Panc1 (cell line): ENCODE data around the gene SLC35D3. TPM values are rescaled to one million over a fixed set of nuclear protein-coding genes. Genes with fewer than 3 reads are reported as not detected.

Source experiments
- ATAC-seq: fragments of 200-7000 bp; cut with Tn5 transposase; 2 replicates; pipeline ENCODE4 v1.9.1; 2020; ENCODE audit warnings: mild to moderate bottlenecking, moderate library complexity
- BruUV-seq: library from RNA; stranded (reverse); fragments of 400-500 nt; replicated peaks from 2 replicates; lab custom pipeline; 2021; lab: Mats Ljungman, UMichigan
- CTCF ChIA-PET: fragments of 300-600 bp; sonication (Branson Sonifier 250); formaldehyde crosslinking; loops from one replicate; lab custom pipeline; 2022; ENCODE audit warnings: antibody characterized with exemption; lab: Charles Lee
- POLR2A ChIA-PET: fragments of 300-600 bp; sonication (Branson Sonifier 250); formaldehyde crosslinking; loops from one replicate; lab custom pipeline; 2022; ENCODE audit warnings: antibody characterized with exemption; lab: Charles Lee
- DNase-seq: peaks from one replicate; pipeline ENCODE4 v3.0.0-alpha.2; 2010; ENCODE audit warnings: low read depth, low spot score
- H3K27ac ChIP-seq: 2 replicates; pipeline ENCODE4 v1.5.1; 2011; ENCODE audit warnings: mild to moderate bottlenecking, low read length, inconsistent platforms
- H3K27me3 ChIP-seq: fragments of 200-500 bp; sonication (Bioruptor generic); 2 replicates; pipeline ENCODE4 v1.6.0; 2014; ENCODE audit warnings: low read length, inconsistent platforms; ENCODE audit not compliant: control insufficient read depth, insufficient read depth
- H3K36me3 ChIP-seq: fragments of 200-500 bp; sonication (Bioruptor generic); 2 replicates; pipeline ENCODE4 v1.5.1; 2014; ENCODE audit warnings: inconsistent platforms, mild to moderate bottlenecking, low read length, moderate library complexity; ENCODE audit not compliant: control insufficient read depth, insufficient read depth
- H3K4me1 ChIP-seq: 2 replicates; pipeline ENCODE4 v1.5.1; 2011; ENCODE audit warnings: inconsistent platforms, mild to moderate bottlenecking, low read length, moderate library complexity; ENCODE audit not compliant: control insufficient read depth, insufficient read depth
- H3K4me3 ChIP-seq, 2 experiments: 2 replicates each; pipeline ENCODE4 v1.5.1; 2011 to 2012; ENCODE audit warnings: low read depth in 2 of 2, low read length in 2 of 2, mild to moderate bottlenecking in 2 of 2, inconsistent platforms in 1 of 2, moderate library complexity in 1 of 2
- H3K9me3 ChIP-seq: fragments of 200-500 bp; sonication (Bioruptor generic); 2 replicates; pipeline ENCODE4 v1.5.1; 2014; ENCODE audit warnings: low read depth, mild to moderate bottlenecking, inconsistent platforms, low read length, moderate library complexity; ENCODE audit not compliant: control insufficient read depth, insufficient read depth
- CTCF ChIP-seq: fragments of 450-650 bp; IDR thresholded peaks from 2 replicates; pipeline ENCODE4 v1.5.1; 2017; ENCODE audit warnings: mild to moderate bottlenecking
- POLR2AphosphoS5 ChIP-seq: IDR thresholded peaks from 2 replicates; pipeline ENCODE4 v1.6.1; 2012; ENCODE audit warnings: mild to moderate bottlenecking, low read depth, low read length, moderate library complexity
- REST ChIP-seq, 2 experiments: IDR thresholded peaks; 2 replicates each; pipeline ENCODE4 v1.6.1; 2011 to 2012; ENCODE audit warnings: low read depth in 2 of 2, control low read depth in 1 of 2, low read length in 1 of 2, mild to moderate bottlenecking in 1 of 2, moderate library complexity in 1 of 2; ENCODE audit not compliant: insufficient read depth in 1 of 2
- SIN3A ChIP-seq: IDR thresholded peaks from 2 replicates; pipeline ENCODE4 v1.6.1; 2012; ENCODE audit warnings: low read depth, mild to moderate bottlenecking, low read length, moderate library complexity, borderline replicate concordance; ENCODE audit not compliant: insufficient read depth
- TCF7L2 ChIP-seq: IDR thresholded peaks from 2 replicates; pipeline ENCODE4 v1.6.1; 2011; ENCODE audit warnings: mild to moderate bottlenecking, low read depth, low read length, inconsistent platforms
- in situ Hi-C: cut with HindIII; loops from 2 replicates; pipeline ENCODE4 v1.10.0; 2016; ENCODE audit warnings: low sequenced_read_pairs, low pct_unique_long_range_greater_than_20kb
- intact Hi-C: fragments of 100-400 bp; cut with micrococcal nuclease; formaldehyde crosslinking; loops from one replicate; pipeline ENCODE4 v1.10.0; 2022; ENCODE audit not compliant: unreplicated experiment
- total RNA-seq: library from RNA; stranded (reverse); gene quantifications from one replicate; pipeline ENCODE4 v1.2.1, GENCODE V29; 2021; ENCODE audit not compliant: unreplicated experiment

SLC35D3 gene
- total RNA-seq, 1 experiment from 2014 or later = not detected

GRCh38 chr6:136922685-136923006 is 545 bp downstream of the SLC35D3 start:
- ATAC-seq (peak; percentile 65), DNase-seq (no peak)
- Histone ChIP-seq H3K4me3 (peak overlapping the region; percentile 45 to 59), H3K4me1 (no peaks in the 10 kb centered on the region; the same call in 1 of the 2 replicates), H3K27me3 (peaks cover 3% of the 10 kb centered on the region), H3K36me3 (no peaks in the 10 kb centered on the region), H3K9me3 (no peaks in the 10 kb centered on the region), H3K27ac (no peak overlapping the region)
- ChIA-PET CTCF (interaction anchor here (0.6 to 0.7 kb wide), 2 partner anchors 15 to 100 kb away, joined by 3 to 8 read pairs; partner anchors contain the start of gene PEX7), POLR2A (interaction anchor here (0.5 kb wide), 1 partner anchor 220 kb away, joined by 4 read pairs; no protein-coding TSS in a partner anchor)
- BruUV-seq = no TSS peak
- intact Hi-C loops = loop anchor here (10.0 kb wide), 2 partner anchors 78 to 278 kb away; no protein-coding TSS in a partner anchor
- in situ Hi-C loops = no loop called here
- TF ChIP-seq REST (IDR thresholded peaks at IDR 0.05; ENCODE audit: insufficient read depth in 1 of 2, low read depth in 2 of 2, low read length in 1 of 2) (no peak), CTCF (no peak), TCF7L2 (no peak), SIN3A (no peak), POLR2AphosphoS5 (no peak)

GRCh38 chr6:136923116-136923953 is 1.2 kb downstream of the SLC35D3 start:
- H3K27ac ChIP-seq = no peak overlapping the region
- ATAC-seq (no peak), DNase-seq (no peak)
- peaks cover 3% of the 10 kb centered on the region for H3K27me3 ChIP-seq
- no peak overlapping the region for H3K4me3 ChIP-seq
- POLR2A ChIA-PET = no interaction called here
- in situ Hi-C loops (no loop called here), intact Hi-C loops (loop anchor here (10.0 kb wide), 2 partner anchors 79 to 279 kb away; no protein-coding TSS in a partner anchor)
- CTCF ChIA-PET = interaction anchor here (0.6 kb wide), 1 partner anchor 101 kb away, joined by 8 read pairs; the partner anchor contains the start of gene PEX7
- no peaks in the 10 kb centered on the region for H3K36me3 ChIP-seq
- H3K9me3 ChIP-seq = no peaks in the 10 kb centered on the region
- no peak for TF ChIP-seq POLR2AphosphoS5
- TF ChIP-seq TCF7L2 = no peak
- no peak for TF ChIP-seq CTCF
- TF ChIP-seq SIN3A = no peak
- no peak for TF ChIP-seq REST (IDR thresholded peaks at IDR 0.05; ENCODE audit: insufficient read depth in 1 of 2, low read depth in 2 of 2, low read length in 1 of 2)
- BruUV-seq = no TSS peak
- H3K4me1 ChIP-seq = no peaks in the 10 kb centered on the region; the same call in 1 of the 2 replicates
